Uterus (tissue), 2 donors: Measurements from ENCODE around the gene NKIRAS2.
"Not testable (repeated sequence)": the region's sequence is repeated elsewhere in the genome, so short reads cannot be mapped to it uniquely, and the experiment has no call there.

Source experiments
- POLR2A ChIP-seq, 2 donors: fragments of 450-650 bp; IDR thresholded peaks; one replicate each; pipeline ENCODE4 v1.6.1; 2016; ENCODE audit warnings: antibody characterized with exemption in 2 of 2, mild to moderate bottlenecking in 1 of 2, moderate library complexity in 1 of 2
- TF ChIP-seq, protein P1 (sequence below), 4 experiments: fragments of 200-600 bp in 2 of 4; fragments of 450-650 bp in 2 of 4; sonication (generic) in 2 of 4; IDR thresholded peaks; one replicate each; pipeline ENCODE4 v1.5.1; 2016 to 2019; ENCODE audit warnings: antibody characterized with exemption in 4 of 4, mild to moderate bottlenecking in 2 of 4, moderate library complexity in 1 of 4

DNA sequence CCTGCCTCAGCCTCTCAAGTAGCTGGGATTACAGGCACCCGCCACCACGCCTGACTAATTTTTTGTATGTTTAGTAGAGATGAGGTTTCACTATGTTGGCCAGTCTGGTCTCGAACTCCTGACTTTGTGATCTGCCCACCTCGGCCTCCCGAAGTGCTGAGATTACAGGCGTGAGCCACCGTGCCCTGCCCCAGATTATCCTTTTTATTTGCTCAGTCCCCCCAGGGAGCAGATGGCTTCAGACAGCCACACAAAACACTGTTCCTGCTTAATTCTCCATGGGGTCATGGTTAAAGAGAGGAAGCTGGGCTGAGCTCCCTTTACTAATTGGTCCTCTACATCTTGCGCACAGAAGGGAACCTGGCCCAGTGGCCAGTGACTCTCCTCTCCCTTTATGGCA is 955 bp downstream of the NKIRAS2 start:
- TF ChIP-seq, protein P1, sequence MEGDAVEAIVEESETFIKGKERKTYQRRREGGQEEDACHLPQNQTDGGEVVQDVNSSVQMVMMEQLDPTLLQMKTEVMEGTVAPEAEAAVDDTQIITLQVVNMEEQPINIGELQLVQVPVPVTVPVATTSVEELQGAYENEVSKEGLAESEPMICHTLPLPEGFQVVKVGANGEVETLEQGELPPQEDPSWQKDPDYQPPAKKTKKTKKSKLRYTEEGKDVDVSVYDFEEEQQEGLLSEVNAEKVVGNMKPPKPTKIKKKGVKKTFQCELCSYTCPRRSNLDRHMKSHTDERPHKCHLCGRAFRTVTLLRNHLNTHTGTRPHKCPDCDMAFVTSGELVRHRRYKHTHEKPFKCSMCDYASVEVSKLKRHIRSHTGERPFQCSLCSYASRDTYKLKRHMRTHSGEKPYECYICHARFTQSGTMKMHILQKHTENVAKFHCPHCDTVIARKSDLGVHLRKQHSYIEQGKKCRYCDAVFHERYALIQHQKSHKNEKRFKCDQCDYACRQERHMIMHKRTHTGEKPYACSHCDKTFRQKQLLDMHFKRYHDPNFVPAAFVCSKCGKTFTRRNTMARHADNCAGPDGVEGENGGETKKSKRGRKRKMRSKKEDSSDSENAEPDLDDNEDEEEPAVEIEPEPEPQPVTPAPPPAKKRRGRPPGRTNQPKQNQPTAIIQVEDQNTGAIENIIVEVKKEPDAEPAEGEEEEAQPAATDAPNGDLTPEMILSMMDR (IDR thresholded peaks at IDR 0.05), result not testable (repeated sequence)
- TF ChIP-seq POLR2A (IDR thresholded peaks at IDR 0.05), result not testable (repeated sequence)
